T-helper 2 cell (primary cell): Measurements from ENCODE around the gene PROZ.

Source experiments
- DNase-seq, 5 experiments: peaks; one replicate each; pipeline versions ENCODE4 v3.0.0 to v3.0.0-alpha.2; 2012 to 2022

The PROZ gene

DNA sequence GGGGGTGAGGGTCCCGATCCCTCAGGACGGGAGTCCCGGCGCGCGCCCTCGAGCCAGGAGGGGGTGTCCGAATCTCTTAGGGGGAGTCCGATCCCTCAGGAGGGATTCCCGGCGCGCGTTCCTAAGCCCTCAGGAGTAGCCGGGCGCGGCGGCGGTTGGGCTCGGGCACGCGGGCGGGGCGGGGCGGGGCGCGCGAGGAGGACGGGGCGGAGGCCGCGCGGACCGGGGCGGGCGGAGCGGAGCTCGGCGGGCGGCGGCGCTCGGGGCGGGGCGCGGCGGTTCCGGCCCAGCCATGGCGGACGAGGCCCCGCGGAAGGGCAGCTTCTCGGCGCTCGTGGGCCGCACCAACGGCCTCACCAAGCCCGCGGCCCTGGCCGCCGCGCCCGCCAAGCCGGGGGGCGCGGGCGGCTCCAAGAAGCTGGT is 50.9 kb downstream of the PROZ start, which contains the start of gene CUL4A:
TSS of gene CUL4A (plus strand) at position 278 of the 423 bp plus-strand sequence. CDS start at position 293, 15 bp downstream.
- peak; percentile 40 to 85 (median 61) for DNase-seq

DNA sequence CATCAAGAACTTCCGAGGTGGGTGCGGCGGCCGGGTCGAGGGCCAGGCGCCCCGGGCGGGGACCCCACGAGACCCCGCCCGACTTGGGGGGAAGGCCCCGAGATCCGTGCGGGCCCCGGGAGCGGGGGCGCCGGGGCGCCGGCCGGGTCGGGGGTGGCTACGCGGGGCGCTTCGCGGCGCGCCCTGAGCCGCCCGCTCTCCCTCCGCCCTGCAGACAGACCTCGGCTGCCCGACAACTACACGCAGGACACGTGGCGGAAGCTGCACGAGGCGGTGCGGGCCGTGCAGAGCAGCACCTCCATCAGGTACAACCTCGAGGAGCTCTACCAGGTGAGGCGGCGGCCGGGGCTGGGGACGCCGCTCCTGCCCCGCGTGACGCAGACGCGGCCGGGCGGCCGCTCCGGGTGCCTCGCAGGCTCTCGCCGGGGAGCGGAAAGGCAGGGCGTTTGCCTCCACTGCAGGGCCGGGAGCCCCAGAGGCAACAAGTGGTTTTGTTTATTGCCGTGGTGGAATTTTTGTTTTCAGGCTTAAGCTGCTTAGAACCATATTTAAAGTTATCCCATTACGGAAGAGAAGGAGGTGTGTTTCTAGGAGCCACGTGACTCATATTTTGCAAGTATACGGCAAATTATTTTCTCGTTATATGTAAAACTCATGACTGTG is 51.4 kb downstream of the PROZ start:
- DNase-seq = peak; percentile 51 to 85 (median 81)

DNA sequence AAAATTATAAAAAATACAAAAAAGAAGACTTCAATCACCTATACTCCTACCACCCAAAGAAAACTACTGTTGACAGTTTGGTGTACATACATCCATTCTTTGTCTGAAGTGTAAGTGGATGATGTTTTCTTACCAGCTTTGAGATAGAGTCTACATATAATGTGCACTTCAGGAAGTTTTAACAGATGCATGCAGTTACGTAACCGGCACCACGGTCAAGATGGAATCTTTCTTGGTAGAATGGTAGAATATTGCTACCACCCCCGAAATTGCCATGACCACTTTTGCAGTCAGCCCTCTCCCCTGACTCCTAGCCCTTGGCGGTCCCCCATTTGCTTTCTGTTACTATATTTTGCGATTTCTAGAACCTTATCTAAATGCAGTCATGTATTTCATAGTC is 52.4 kb downstream of the PROZ start:
- DNase-seq = no peak

DNA sequence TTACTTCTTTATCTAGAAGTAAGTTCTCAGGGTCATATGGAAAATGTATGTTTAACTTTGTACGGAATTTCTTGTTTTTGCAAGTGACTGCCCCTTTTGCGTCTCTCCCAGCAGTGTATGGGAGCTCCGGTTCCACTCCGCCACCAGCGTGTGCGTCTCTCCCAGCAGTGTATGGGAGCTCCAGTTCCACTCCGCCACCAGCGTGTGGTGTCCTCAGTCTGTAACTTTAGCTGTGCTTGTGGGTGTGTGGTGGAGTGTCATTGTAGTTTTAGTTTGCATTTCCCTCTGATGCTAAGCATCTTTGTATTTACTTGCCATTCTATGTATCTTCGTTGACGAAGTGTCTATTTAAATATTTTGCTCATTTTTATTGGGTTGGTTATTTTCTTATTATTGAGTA is 53.3 kb downstream of the PROZ start:
- DNase-seq = peak in 1 of 5 experiments; percentile 43

DNA sequence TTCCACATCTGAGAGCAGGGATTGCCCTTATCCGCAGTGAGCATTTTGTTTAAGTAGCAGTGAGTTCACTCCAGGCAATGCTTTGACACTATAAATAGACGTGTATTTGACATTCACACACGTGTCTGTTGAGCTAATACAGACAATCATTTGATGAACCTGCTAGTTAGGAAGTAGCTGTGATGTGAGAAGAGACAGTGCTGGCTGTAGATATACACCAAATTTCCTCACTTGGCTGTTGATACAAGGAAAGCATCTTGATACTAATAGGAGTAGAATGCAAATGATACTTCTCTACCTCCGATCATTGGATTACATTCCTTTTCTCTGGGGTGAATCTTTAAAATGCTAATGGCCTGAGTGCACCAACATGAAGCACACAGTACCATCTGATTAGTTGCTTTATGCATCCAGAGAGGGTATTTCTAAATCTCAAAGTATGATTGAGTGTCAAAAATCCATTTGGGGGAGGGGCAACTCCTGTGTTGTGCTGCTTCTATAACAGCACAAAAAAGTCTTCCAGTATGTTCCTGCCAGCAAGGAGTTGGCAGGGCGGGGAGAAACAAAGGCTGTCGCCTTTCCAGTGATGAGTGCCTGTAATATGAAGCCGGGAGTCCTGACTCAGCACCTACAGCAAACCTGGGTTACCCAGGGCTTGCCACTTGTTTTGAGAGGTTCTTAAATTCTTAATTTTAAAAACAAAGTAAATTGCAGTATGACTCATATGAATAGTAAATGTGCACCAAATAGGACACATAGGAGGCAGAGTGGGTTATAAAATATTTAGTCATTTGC is 58.0 kb downstream of the PROZ start:
- peak in 1 of 5 experiments; percentile 32 for DNase-seq

DNA sequence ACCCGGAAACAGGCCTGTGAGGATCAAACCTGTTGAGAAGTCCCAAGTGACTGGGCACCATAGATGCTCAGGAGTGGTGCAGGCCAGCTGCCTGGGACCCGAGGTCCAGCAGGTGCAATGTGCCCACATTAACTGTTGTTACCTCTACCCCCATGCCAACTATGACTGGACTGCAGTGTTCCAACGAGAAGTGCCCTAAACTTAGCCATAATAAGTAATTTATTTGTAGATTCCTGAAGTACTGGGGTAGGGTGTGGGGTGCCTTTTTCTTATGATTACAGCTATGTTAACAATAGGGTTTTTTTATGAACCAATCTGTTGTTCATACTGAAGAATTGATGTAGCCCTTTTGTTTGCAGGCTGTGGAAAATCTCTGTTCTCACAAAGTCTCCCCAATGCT is 60.1 kb downstream of the PROZ start:
- no peak for DNase-seq

DNA sequence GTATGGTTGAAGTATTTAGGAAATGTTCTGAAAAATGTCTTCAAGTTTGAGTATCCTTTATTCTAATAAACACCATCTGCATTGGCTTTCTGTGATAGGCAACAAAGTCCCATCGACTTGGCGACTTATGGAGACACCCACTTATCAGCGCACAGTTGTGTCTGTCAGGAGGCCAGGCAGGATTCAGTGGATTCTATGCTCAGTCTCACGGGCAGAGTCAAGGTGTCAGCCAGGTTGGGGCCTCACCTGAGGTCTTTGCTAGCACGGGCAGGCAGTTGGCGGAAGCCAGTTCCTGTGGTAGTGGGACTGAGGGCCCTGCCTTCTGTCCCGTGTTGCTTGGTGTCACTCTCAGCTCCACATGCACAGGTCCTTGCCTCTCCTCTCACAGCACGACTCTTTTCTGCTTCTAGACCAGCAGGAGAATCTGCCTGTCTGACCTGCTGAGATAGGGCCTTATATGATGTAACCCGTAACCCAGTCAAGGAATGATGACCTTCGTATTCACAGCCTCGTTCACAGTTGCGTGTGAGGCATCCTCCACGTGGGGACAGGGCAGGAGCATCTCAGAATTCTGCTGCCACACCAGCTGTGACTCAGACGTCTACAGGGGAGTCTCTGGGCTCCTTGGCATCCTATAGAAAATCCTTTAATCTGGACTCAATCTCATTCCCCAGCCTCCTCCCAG is 61.0 kb downstream of the PROZ start:
- DNase-seq = no peak

DNA sequence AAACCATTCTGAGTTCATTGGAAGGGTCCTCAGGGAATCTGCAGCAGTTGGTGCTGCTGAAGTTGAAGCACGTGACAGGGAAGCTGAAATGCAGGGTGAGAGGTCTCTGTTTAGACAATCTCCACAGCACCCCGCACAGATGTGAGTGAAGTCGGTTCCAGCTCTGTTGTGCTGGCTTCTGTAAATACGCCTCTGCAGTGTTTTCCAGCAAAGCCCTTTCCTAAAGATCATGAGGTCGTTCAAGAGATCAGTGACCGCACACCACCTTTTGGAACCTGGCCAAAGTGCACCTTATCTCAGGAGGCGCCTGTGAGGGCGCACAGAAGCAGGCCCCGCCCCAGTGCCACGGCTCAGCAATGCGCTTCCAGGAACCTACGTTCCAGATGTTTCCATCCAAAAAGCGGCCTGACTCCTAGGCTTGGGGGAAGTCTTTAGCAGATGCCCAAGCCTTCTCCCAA is 61.7 kb downstream of the PROZ start:
- DNase-seq = no peak

DNA sequence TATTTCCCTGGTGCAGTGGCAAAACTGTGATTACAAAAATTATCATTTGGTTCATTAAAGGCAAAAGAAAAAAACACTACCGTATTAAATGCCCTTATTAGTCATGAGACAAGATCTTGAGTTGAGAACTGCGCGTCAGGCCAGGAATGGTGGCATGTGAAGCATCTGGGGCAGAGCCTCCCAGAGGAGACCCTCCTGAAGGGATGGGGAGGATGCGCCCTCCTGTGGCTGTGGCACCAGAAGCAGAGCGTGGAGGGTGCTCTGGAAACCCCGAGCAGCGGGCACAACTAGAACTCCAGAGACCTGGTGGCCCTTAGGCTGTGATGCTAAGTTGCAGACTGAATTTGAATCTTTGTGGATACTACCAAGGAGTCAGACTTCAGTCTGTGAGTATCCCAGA is 62.4 kb downstream of the PROZ start:
- DNase-seq = no peak
